ENCODE measurements around the gene NEK10.

DNA sequence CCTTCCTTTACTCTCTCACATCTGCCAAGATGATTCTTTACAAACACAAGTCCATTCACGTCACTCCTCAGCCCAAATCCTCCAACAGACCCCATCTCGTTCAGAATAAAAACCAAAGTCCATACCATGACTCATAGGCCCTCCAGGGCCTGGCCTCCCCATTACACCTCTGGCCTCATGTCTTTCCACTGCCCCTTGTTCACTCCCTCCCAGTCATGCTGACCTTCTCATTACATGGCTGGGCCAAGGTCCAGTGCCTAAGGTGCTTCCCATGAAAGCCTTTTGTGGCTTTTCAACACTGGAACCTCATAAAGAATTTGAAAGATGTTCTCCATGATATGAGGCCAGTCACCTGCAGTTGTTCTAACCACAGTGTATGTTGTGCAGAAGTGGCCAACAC, 44.5 kb downstream of the NEK10 start:
- TF ChIP-seq, protein P1, sequence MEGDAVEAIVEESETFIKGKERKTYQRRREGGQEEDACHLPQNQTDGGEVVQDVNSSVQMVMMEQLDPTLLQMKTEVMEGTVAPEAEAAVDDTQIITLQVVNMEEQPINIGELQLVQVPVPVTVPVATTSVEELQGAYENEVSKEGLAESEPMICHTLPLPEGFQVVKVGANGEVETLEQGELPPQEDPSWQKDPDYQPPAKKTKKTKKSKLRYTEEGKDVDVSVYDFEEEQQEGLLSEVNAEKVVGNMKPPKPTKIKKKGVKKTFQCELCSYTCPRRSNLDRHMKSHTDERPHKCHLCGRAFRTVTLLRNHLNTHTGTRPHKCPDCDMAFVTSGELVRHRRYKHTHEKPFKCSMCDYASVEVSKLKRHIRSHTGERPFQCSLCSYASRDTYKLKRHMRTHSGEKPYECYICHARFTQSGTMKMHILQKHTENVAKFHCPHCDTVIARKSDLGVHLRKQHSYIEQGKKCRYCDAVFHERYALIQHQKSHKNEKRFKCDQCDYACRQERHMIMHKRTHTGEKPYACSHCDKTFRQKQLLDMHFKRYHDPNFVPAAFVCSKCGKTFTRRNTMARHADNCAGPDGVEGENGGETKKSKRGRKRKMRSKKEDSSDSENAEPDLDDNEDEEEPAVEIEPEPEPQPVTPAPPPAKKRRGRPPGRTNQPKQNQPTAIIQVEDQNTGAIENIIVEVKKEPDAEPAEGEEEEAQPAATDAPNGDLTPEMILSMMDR (IDR thresholded peaks at IDR 0.05): no peak
- TF ChIP-seq POLR2A (IDR thresholded peaks at IDR 0.05; ENCODE audit: low read depth): no peak
